Testis (tissue), 3 donors: ENCODE measurements around the gene CSHL1. TPM values are rescaled to one million over a fixed set of nuclear protein-coding genes. Genes with fewer than 3 reads are reported as not detected.

Experiments used
- DNase-seq: peaks from one replicate; pipeline ENCODE4 v3.0.0-alpha.2; 2019
- H3K27ac ChIP-seq, 2 donors: fragments of 200-600 bp; sonication (generic); one replicate each; pipeline ENCODE4 v1.5.1; 2019
- H3K27me3 ChIP-seq: fragments of 200-600 bp; sonication (generic); one replicate; pipeline ENCODE4 v1.5.1; 2019
- H3K36me3 ChIP-seq: fragments of 200-600 bp; sonication (generic); one replicate; pipeline ENCODE4 v1.5.1; 2017; ENCODE audit warnings: low read depth; ENCODE audit errors: missing control alignments
- H3K4me1 ChIP-seq: fragments of 200-600 bp; sonication (generic); one replicate; pipeline ENCODE4 v1.5.1; 2019
- H3K4me3 ChIP-seq, 2 donors: fragments of 200-600 bp; sonication (generic); one replicate each; pipeline ENCODE4 v1.5.1; 2017 to 2019
- H3K9me3 ChIP-seq: fragments of 200-600 bp; sonication (generic); one replicate; pipeline ENCODE4 v1.5.1; 2017
- CTCF ChIP-seq, 3 experiments: fragments of 450-650 bp in 2 of 3; fragments of 200-600 bp in 1 of 3; sonication (generic) in 1 of 3; IDR thresholded peaks; one replicate each; pipeline ENCODE4 v1.5.1; 2016 to 2019; ENCODE audit warnings: antibody characterized with exemption in 3 of 3, mild to moderate bottlenecking in 2 of 3, moderate library complexity in 1 of 3
- POLR2A ChIP-seq: fragments of 450-650 bp; IDR thresholded peaks from one replicate; pipeline ENCODE4 v1.6.1; 2017; ENCODE audit warnings: antibody characterized with exemption, mild to moderate bottlenecking, moderate library complexity
- WGBS, 2 donors: methylation state at CpG; one replicate each; pipeline ENCODE4 v1.1.5; 2018; 5-methylcytosine and 5-hydroxymethylcytosine counted together
- intact Hi-C: fragments of 100-400 bp; cut with DNase I; formaldehyde crosslinking; loops from one replicate; pipeline ENCODE4 v1.15.1; 2023; ENCODE audit warnings: low total_unique reads
- polyA plus RNA-seq: library from polyadenylated mRNA; stranded (reverse); fragments of 350-450 nt; fragmentation: Illumina TruSeq; extraction: RNeasy Lipid Tissue Mini Kit (QIAGEN cat#74804); gene quantifications from one replicate; pipeline ENCODE4 v1.2.3, GENCODE V29; 2014; ENCODE audit warnings: low read depth, low replicate concordance; ENCODE audit not compliant: insufficient read depth
- total RNA-seq, 2 donors: library from RNA; depleted of rRNA; stranded (reverse); fragments of >200 nt; gene quantifications; one replicate each; pipeline ENCODE4 v1.2.3, GENCODE V29; 2016

Gene CSHL1
- total and polyA plus RNA-seq, 3 donors from 2014 or later = not detected

GRCh38 chr17:63949576-63950250 lies 38.7 kb upstream of the CSHL1 start:
- Histone ChIP-seq H3K36me3 (no peaks in the 10 kb centered on the region), H3K9me3 (no peaks in the 10 kb centered on the region), H3K27ac (no peak overlapping the region), H3K4me1 (no peaks in the 10 kb centered on the region), H3K4me3 (no peak overlapping the region), H3K27me3 (no peaks in the 10 kb centered on the region)
- TF ChIP-seq POLR2A (no peak), CTCF (IDR thresholded peaks at IDR 0.05) (no peak)
- intact Hi-C loops = no loop called here
- WGBS, 2 donors = 60 to 76% methylated on average over 18 of the region's 18 CpGs
- no peak for DNase-seq

GRCh38 chr17:63948521-63948920 lies 37.5 kb upstream of the CSHL1 start:
- Histone ChIP-seq H3K4me1 (no peaks in the 10 kb centered on the region), H3K27me3 (no peaks in the 10 kb centered on the region), H3K9me3 (no peaks in the 10 kb centered on the region), H3K4me3 (no peak overlapping the region), H3K27ac (no peak overlapping the region), H3K36me3 (no peaks in the 10 kb centered on the region)
- WGBS, 2 donors = 88 to 90% methylated on average over 6 to 9 of the region's 9 CpGs
- intact Hi-C loops = no loop called here
- no peak for TF ChIP-seq CTCF (IDR thresholded peaks at IDR 0.05)
- TF ChIP-seq POLR2A = no peak
- no peak for DNase-seq

DNA sequence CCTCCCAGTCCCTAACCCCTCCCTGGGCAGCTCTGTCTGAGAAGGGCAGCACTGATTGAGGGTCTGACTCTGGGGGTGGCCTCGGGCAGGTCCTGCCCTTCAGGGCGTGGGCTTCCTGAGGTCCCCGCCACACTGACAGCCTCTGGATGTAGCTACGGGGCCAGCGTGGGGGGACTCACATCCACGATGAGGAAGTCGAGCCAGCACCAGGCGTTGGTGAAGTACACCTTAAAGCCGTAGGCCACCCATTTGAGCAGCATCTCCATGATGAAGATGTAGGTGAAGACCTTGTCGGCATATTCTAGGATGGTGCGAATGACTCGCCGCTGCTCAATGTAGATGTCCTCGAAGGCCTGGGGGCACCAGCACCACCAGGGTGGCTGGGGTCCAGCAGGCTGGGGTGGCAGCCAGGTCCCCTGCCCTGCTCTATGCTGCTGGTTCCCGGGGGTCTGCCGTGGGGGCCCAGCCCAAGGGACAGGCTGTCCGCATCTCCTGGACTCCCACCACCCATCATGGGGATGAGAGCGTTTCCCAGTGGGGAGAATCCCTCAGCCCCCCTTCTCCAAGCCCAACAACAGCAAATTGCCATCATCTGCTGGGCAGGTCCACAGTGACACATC lies 36.8 kb upstream of the CSHL1 start:
- Histone ChIP-seq H3K27me3 (no peaks in the 10 kb centered on the region), H3K9me3 (no peaks in the 10 kb centered on the region), H3K27ac (no peak overlapping the region), H3K4me1 (no peaks in the 10 kb centered on the region), H3K36me3 (no peaks in the 10 kb centered on the region), H3K4me3 (no peak overlapping the region)
- intact Hi-C loops = no loop called here
- DNase-seq = no peak
- WGBS, 2 donors = 86 to 93% methylated on average over 8 to 18 of the region's 18 CpGs
- TF ChIP-seq POLR2A (no peak), CTCF (IDR thresholded peaks at IDR 0.05) (no peak)

GRCh38 chr17:63946440-63947363 lies 35.6 kb upstream of the CSHL1 start:
- Histone ChIP-seq H3K27me3 (no peaks in the 10 kb centered on the region), H3K27ac (no peak overlapping the region), H3K9me3 (no peaks in the 10 kb centered on the region), H3K4me1 (no peaks in the 10 kb centered on the region), H3K4me3 (no peak overlapping the region), H3K36me3 (no peaks in the 10 kb centered on the region)
- intact Hi-C loops = no loop called here
- no peak for TF ChIP-seq POLR2A
- TF ChIP-seq CTCF (IDR thresholded peaks at IDR 0.05) = peak; percentile 18 to 76 (median 47)
- peak; percentile 58 for DNase-seq
- WGBS, 2 donors = 77 to 92% methylated on average over 2 to 19 of the region's 20 CpGs
